Activated CD4-positive, CD25-positive, alpha-beta regulatory T cell treated with anti-CD3 and anti-CD28 coated beads, Interleukin-2, amount 50 U/mL, for 24 hours (primary cell): Measurements from ENCODE around the gene VAV3.
"Not testable (repeated sequence)": the region's sequence is repeated elsewhere in the genome, so short reads cannot be mapped to it uniquely, and the experiment has no call there.

Experiments used
- ATAC-seq, 2 donors: fragments of 150-1000 bp; cut with Tn5 transposase; one replicate each; pipeline ENCODE4 v1.10.0; 2021; ENCODE audit warnings: mild to moderate bottlenecking in 1 of 2, moderate library complexity in 1 of 2

Gene VAV3

DNA sequence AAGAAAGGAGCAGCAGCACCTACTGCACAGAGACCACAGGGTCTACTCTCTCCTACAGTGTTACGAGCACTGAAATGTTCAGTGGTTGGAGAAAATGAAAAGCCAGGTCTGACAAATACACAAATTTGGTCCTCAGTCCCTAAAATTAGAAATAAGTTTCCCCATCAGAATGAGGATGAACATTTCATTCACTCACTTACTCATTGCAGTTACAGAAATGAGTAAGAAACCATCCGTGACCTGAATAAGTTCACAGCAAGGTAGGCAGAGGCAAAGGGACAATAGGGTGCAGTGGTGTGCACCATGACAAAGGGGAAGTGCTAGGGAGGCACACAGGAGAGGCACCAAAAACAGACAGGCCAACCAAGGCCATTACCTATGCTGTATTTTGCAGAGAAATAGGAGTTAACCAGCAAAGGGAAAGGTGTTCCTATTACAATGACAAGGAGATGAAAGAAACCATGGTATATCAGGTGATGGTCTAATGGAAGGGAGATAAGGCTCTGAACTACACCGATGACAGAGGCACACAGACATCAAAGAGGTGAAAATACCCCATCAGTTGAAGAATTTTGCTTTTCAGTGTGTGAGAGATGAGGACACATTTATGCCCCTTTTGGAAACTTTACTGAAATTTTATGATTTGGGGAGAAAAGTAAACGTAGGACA, 29.4 kb downstream of the VAV3 start:
- ATAC-seq = peak; percentile 75 to 78

DNA sequence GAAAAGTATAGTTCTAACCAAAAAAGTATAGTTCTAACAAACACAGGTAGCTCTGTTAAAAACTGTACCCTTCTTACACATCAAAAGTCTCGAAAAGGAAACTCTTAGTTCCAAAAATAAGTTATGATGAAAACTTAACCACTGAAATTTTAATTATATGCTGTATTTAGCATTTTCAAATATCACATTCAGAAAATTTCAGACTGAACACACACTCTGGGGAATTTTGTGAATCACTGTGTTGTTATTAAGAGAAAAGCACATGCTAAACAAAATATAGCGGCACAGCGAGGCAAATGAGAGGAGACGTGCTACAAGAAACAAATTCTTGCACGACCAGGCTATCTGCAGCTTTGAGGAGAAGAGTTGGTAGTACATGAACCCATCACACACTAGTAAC, 30.4 kb downstream of the VAV3 start:
- ATAC-seq = peak; percentile 17 to 23

DNA sequence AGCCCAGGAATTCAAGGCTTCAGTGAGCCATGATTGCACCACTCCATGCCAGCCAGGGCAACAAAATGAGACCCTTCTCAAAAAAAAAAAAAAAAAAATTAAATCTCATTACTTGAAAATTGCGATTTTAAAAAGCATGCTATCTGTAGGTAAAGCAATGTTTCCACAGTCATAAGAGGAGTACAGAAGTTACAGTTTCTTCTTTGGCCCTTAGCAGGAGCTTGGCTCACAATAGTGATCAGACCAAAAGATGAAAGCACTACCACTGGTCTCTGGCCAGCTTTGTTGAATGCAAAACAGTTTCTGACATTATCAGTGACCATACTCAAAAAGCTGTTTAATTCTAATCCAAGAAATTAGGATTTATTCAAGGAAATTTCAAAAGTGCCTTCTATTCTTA, 31.2 kb downstream of the VAV3 start:
- ATAC-seq = no peak

DNA sequence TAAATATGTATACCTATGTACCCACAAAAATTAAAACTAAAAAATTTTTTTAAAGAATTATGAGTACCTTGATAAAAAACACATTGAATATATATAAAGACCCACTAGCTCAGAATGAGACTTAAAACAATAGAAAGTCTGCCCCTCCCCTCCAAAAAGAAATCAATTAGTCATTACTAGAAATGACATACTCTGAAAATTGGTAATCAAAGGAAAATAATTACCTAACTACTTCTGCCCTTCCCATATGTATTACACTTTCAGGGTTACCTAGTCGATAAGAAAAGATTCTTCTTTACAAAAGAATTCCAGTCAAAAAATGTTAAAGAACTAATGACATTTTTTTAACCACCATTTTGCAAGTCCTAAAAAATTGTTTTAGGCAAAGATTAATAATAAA, 34.7 kb downstream of the VAV3 start:
- ATAC-seq = peak in 1 of 2 donors; percentile 19

DNA sequence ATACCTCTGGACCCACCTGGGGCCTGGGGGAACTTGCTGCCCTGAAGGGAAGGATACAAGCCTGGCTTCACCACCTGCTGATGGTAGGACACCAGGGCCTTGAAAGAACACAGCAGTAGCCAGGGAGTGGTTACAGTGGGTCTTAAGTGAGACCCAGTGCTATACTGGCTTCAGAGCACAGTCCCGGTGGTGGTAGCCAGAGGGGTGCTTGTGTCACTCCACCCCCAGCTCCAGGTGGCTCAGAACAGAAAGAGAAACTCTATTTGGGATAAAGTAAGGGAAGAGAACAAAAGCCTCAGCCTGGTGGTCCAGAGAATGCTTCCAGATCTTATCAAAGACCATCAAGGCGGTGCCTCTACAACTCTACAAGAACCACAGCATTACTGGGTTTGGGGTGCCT, 37.2 kb downstream of the VAV3 start:
- no peak for ATAC-seq

DNA sequence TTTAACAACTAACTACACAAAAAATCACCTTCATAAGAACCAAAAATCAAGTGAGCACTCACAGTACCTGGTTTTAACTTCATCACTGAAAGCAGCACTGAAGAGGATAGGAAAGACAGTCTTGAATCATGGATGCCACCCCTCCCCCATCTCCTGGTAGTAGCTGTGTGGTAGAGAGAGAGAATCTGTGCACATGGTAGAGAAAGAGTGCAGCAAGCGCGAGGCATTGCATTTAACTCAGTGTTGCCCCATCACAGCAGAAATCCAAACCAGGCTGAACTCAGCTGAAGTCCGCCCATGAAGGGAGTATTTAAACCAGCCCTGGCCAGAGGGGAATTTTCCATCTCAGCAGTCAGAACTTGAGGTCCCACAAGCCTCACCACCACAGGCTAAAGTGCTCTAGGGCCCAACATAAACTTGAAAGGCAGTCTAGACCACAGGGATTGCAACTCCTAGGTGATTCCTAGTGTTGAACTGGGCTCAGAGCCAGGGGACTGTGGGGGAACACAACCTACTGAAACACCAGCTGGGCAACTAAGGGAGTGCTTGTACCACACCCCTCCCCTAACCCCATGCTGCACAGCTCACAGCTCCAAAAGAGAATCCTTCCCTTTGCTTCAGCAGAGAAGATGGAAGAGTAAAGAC, 38.4 kb downstream of the VAV3 start:
- no peak for ATAC-seq

DNA sequence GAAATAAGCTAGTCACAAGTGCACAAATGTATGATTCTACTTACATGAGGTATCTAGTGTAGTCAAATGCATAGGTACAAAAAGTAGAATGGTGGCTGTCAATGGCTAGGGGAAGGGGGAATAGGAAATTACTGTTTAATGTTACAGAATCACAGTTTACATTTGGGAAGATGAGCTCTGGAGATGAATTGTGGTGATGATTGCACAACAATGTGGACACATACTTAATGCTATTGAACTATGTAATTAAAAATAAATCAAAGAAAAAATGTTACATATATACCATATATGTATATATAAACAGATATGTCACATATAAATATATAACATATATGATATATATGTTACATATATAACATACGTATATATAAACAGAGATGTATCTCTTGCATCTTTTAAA, 39.4 kb downstream of the VAV3 start:
- ATAC-seq = no peak

DNA sequence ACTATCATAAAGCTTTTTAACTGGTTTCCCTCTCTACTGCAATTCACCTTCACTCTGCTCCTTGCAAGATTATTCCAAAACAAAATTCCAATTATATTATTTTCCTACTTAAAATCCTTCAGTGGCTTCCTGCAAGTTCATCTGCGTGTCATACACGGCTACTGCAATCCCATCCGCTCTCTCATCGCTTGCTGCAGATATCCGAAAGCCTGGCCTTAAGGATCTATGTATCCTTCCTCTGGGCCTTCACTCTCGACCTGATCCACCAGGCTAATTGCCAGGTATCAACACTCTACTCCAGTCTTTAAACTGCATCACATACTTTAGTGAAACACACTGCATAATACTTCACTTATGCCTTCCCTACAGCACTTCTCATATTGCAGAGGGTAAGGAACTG, 44.0 kb downstream of the VAV3 start:
- ATAC-seq = no peak

DNA sequence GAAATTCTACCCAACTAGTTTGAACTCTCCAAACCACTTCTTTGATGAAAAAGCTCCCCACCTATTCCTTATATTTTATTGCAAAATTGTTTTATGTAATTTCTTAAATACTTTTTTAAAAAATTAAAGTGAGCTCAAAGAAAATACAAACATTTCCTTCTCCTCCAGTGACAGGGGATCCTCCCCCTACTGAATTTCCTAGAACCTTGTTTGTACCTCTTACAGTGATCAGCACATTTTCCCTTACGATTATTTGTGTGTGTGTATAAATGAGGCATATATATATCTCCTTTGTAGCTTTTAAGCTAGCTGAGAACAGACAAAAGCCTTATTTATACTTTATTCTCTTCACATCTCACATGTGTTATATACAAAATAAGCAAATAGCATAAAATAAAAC, 44.4 kb downstream of the VAV3 start:
- ATAC-seq = no peak

DNA sequence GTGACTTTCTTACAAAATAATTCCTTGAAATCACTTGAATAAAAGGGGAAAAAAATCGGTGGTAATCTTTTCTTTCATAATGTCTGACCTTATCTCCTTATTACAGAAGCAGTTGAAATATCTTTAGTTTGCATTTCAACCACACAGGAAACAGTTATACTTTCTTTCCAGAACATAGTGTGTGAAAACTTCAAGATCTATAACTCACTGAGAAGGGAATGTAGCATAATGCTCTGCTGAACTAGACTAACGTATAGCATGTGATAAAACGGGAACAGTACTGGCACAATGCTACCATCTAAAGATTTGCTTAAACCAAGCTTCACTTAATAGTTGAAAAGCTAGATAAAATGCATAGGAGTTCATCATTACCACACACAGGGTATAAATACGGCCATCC, 45.0 kb downstream of the VAV3 start:
- peak; percentile 38 to 73 for ATAC-seq

DNA sequence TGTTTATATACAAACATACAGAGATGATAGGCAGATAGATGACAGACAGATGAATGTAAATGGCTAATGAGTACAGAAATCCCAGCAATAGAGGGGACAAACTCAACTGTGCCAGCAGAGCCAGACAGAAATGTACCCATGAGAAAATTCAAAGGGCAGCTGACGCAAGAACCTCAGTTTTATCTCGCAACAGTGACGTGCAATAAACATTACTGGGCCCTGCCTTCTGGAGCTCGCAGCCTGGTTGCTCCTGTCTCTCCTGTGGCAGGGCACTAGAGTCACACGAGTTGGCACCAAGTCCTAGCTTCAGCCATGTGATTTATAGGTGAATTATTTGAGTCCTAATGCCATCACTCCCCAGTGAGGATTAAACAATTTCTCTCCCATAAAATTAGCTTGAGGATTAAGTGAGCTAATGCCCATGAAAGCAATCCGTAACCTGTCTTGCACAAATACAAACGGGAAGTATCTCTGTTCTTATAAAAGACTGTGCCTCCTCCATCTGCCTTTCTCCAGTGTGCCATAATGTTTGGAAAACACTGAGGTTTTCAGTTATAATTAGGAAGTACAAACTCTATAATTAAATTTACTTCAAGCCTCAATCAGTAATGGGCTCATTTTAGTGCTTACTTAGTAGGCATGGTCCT, 50.7 kb downstream of the VAV3 start:
- no peak for ATAC-seq

DNA sequence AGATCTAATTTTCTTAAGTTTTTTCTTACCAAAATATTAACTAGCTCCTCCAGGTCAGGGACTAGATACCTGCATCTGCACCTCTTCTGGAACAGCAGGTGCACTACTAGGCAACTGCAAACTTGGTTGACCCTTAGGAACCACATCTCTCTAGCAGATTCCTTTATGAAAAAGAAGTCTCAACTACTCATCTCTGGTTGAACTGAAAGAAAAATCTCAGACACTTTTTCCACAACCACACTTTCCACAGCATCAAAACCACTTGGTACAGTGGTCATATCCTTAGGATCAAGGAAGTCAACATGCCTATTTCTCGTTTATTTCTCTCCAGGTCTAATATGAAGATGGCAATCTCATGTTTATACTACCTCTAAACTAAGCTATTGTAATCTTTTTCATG, 52.3 kb downstream of the VAV3 start:
- ATAC-seq = no peak

DNA sequence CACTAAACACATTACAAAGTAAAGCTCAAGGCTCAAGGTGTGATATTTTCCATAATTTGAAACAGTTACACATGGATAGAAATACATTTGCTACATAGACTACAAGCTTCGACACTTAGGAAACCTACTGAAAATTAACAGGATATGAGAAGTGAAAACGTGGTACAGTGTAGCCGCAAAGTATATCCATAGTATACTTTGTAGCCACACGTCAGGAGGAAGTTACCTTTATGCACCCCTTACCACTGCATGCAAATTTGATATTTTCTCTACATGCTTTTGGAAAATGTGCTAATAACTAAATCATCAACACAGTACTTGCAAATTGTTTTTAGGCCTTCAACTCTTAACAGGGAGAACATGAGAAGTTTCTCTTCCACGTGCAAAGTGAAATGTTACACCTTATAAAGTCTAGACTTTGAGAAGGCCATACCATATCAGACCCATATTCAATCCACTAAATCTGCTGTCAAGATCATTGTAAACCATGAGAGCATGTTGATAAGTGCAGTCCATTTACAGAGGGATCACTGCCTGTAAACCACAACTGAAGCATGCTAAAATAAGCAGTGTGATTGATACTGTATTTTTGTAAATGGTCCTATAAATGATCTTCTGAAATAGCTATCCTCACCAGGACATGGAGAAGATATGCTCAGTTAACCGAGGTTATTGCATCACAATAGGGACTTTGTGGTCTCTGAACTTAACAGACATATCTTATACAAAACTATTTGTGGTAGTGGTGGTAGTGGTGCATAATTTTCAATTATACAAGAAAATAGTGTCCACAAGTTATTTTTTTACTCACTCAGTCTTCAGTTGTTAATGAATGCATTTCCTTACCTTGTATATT, 64.7 kb downstream of the VAV3 start:
- peak in 1 of 2 donors; percentile 32 for ATAC-seq

DNA sequence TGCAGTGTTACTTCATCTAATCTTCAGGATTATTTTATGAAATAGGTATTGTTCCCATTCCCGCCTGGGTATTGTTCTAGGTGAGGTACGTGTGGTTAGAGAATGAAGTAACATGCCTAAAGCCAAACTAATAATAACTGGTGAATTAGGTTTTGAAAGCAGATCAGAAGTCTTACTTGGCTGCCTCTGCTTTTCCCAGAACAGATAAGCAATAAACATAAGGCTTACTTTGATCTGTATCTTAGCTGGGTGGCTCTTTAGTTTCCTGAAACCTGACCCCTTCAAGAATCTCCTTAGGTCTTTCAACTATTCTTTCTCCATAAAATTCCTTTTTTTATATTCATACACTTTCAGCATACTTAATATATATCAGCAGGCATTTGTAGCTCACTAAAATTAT, 65.3 kb downstream of the VAV3 start:
- no peak for ATAC-seq

DNA sequence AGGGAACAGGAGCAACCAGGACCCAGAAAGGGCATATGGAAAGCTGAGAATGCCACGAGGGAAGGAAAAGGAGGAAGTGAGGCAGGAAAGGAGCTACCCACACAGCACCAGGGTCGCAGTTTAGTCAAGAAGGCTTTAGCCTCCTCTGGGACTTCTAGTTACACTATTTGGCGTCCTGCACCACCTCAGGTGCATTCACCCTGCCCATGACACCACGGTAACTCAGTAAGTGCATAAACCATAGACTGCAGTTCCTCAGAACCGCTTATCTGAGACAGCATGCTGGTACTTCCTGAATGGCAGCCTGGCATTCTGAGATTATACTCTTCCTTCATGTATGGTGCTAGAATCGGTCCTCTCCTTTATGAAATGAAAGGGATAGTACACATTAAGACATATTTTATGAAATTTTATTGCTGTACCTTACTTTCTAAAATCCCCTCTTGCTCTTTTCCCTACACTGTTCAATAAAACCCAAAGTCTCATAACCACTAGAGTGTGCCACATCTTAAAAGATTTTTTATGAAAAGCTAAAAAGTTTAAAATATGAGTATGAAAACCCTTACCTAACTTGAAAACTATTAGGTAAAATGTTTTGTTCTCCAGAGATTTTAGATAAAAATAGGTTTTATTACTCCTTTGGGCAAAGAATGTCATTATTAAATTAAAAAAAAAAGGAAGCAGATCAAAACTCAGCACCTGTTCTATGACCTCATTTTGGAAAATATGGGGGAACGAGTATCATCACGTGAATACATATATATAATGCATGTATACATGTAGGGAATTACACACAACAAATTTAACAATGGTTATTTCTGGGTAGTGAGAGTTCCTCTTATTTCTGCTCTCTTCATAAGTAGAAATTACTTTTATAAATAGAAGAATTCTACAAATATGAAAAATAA, 67.3 kb downstream of the VAV3 start:
- peak; percentile 67 to 68 for ATAC-seq

DNA sequence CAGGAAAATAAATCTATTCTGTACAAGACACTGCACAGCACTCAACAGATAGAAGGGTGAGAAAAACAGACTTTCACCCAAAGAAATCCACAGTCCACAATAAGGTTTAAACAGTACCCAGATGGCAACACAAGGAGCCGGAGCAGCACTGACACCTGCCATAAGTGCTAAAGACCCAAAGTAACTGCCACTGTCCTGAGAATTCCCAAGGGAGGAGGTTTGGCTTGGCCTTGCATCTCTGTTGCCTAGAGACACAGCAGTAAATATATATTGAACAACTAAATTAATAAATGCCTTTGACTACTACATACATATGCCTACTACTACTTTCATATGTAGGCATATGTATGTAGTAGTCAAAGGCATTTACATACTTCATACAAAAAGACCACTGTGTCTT, 68.0 kb downstream of the VAV3 start:
- no peak for ATAC-seq

DNA sequence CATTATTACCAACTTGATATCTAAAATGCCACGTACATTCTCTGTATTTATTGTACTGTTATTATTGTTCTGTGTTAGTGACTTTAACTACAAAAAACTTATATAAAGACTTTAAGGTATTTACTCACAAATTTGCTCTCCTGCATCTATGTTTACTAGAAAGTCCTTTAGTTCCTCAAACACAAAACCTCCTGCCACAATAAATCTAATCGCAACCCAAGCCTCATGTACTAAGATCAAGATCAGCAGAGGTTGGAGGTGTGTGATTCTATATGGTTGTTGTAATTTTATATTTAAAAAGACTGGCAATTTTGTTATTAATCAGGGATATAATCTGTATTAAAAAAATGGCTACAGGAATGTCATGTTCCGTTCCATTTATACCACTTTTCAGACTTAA, 68.6 kb downstream of the VAV3 start:
- no peak for ATAC-seq

DNA sequence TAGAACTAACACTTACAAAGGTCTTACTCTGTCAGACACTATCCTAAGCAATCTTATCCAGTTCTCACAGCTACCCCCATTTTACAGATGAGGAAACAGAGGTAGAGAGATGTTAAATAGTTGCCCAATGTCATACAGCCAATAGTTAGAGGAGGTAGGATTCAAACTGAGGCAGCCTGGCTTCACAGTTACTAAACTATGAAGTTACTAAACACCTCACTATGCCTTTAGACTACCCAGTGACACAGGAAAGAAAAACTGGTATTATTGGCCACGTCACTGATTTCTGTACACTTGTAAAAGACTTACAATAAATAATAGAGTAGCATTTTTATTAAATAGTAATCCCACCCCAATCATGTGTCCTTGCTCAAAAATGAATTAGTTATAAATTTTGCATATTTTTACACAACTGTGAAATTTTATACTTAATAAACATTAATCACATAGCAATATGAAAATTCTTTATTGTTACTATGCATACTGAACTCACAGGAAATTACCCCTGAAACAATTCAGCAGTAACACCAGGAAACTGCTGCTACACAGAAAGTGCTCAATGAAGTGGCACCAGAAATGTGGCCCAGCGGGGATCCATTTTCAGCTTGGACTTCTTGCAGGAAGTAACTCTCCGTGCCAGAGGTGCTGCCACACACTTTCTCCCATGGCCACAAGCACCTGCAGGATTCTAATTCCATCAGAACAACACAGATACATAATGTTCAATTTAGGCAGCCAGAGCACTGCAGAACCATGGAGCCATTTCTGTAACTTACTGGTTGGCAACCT, 69.4 kb downstream of the VAV3 start:
- ATAC-seq = no peak

DNA sequence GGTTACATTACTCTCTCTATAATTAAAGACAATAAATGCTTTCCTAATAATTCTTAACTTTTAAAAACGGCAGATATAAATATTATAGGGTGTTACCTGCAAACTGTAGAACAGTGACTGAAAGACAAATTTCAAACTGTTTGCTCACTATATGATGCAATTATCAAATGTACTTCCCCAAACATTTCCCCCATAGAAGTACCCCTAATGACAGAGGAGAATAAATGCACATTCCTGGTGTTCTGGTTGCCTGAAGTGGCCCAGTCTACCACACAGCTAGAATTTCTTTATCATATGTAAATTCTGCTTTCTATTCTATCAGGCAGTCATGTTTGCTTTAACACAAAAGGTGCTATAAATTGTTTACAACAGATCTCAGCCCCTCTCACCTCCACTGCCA, 70.4 kb downstream of the VAV3 start:
- no peak for ATAC-seq

DNA sequence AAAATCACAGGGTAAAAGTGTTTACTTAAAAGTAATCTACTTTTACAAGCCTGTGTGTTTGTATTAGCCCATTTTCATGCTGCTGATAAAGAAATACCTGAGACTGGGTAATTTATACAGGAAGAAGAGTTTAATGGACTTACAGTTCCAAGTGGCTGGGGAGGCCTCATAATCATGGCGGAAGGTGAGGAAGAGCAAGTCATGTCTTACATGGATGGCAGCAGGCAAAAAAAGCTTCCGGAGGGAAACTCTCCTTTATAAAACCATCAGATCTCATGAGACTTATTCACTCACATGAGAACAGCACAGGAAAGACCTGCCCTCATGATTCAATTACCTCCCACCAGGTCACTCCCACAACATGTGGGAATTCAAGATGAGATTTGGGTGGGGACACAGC, 71.6 kb downstream of the VAV3 start:
- ATAC-seq = not testable (repeated sequence)

DNA sequence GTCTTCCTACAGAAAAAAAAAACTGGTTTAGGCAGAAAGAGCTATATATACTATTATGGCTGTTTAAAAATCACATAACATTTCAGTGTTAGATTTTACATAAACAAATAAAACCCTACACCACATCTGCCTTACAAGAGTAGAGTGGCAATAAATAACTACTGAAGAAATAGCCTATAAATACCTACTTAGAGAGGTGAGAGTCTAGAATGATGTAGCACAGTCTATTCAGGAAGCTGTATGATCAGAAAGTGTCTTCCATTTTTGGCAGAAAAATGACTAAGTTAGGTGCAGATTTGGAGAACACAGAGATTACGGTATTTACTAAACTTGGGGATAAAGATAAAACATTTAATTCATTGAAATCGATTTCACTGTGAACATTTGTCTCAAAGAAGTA, 75.5 kb downstream of the VAV3 start:
- no peak for ATAC-seq

DNA sequence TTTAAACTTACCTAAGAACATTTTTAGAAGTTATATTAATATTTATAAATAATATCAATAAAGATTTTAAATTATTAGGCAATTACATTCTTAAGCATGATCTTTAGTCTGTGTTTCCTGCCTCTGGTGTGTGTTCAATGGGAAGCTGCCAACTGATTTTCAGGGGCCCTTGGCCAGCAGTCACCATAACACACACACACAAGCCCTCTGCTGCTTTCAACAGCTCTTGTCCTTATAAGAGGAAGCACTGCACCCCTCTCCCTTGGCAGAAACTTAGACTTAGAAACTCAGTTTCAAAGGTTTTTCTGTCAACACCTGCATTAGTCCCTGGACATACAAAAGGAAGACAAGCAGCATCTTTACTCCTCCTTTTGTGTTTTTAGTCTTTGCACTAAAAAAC, 81.4 kb downstream of the VAV3 start:
- no peak for ATAC-seq
